ENCODE results near the gene WNT7B.

Gene WNT7B

GRCh38 chr22:45917700-45918458, 59.1 kb downstream of the WNT7B start:
- Histone ChIP-seq H4K91ac (ENCODE audit: low read length) (no peak overlapping the region), H3K4me3 (ENCODE audit: insufficient read depth in 1 of 2, low read depth in 1 of 2, low read length in 2 of 2) (no peak overlapping the region), H3K36me3 (ENCODE audit: control insufficient read depth in 1 of 2, insufficient read depth in 2 of 2, low read depth in 1 of 2, low read length in 2 of 2) (peaks cover 0 to 31% of the 10 kb centered on the region in 2 experiments), H4K8ac (ENCODE audit: low read length) (no peak overlapping the region), H2AFZ (ENCODE audit: low read depth, low read length) (no peak overlapping the region), H3K23ac (ENCODE audit: low read length in 2 of 2) (no peak overlapping the region), H2BK120ac (ENCODE audit: low read depth, low read length) (no peak overlapping the region), H3K9me3 (ENCODE audit: control insufficient read depth, low read length) (peaks cover 13% of the 10 kb centered on the region), H3K4ac (ENCODE audit: low read depth in 1 of 2, low read length in 2 of 2) (no peak overlapping the region), H3K4me1 (ENCODE audit: control insufficient read depth, insufficient read depth, low read depth, low read length) (peaks cover 39% of the 10 kb centered on the region), H2AK5ac (ENCODE audit: low read length, severe bottlenecking) (no peak overlapping the region), H3K4me2 (ENCODE audit: low read length, poor library complexity, severe bottlenecking) (no peak overlapping the region), H3K9ac (ENCODE audit: low read length) (no peak overlapping the region), H3K18ac (ENCODE audit: low read depth in 1 of 2, low read length in 2 of 2) (no peak overlapping the region), H3K79me1 (replicated peaks; ENCODE audit: low read length, poor library complexity, severe bottlenecking) (peaks cover 12% of the 10 kb centered on the region), H2BK5ac (ENCODE audit: low read depth, low read length, poor library complexity, severe bottlenecking) (no peak overlapping the region), H2BK15ac (ENCODE audit: low read depth, poor library complexity, severe bottlenecking) (no peak overlapping the region), H3K14ac (ENCODE audit: low read length in 2 of 2) (no peak overlapping the region), H2BK12ac (ENCODE audit: low read length in 2 of 2) (no peak overlapping the region), H3K27me3 (ENCODE audit: control insufficient read depth in 1 of 2, insufficient read depth in 1 of 2, low read length in 2 of 2) (peaks cover 21 to 68% of the 10 kb centered on the region in 2 experiments), H3K27ac (ENCODE audit: low read length, poor library complexity, severe bottlenecking) (no peak overlapping the region)
- 79% methylated on average over 12 of the region's 14 CpGs for WGBS
- DNase-seq = no peak

DNA sequence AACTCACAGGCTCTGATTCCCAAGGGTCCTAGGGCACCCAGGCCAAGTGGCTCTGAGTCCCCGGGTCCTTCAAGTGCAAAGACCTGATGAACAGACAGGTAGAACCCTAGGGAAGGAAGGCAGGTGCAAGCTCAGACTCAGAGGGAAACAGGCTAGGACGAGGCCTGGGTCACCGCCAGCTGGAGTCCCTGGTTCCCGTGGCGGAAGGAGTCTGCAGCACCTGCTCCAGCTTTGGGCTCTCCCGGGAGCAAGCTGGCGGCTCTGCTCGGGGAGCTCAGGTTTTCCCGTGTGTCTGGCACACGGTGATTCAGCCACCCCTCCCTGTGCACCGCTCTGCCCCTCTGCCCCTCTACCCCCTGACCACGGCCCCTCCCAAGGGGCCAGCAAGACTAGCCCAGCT, 59.8 kb downstream of the WNT7B start:
- Histone ChIP-seq H3K36me3 (ENCODE audit: control insufficient read depth in 1 of 2, insufficient read depth in 2 of 2, low read depth in 1 of 2, low read length in 2 of 2) (peaks cover 0 to 24% of the 10 kb centered on the region in 2 experiments), H3K18ac (ENCODE audit: low read depth in 1 of 2, low read length in 2 of 2) (no peak overlapping the region), H3K4me1 (ENCODE audit: control insufficient read depth, insufficient read depth, low read depth, low read length) (peaks cover 35% of the 10 kb centered on the region), H3K9me3 (ENCODE audit: control insufficient read depth, low read length) (peaks cover 13% of the 10 kb centered on the region), H3K27me3 (ENCODE audit: control insufficient read depth in 1 of 2, insufficient read depth in 1 of 2, low read length in 2 of 2) (peaks cover 23 to 71% of the 10 kb centered on the region in 2 experiments), H2AFZ (ENCODE audit: low read depth, low read length) (no peak overlapping the region), H3K14ac (ENCODE audit: low read length in 2 of 2) (no peak overlapping the region), H3K9ac (ENCODE audit: low read length) (no peak overlapping the region), H2BK120ac (ENCODE audit: low read depth, low read length) (no peak overlapping the region), H3K27ac (ENCODE audit: low read length, poor library complexity, severe bottlenecking) (no peak overlapping the region), H4K8ac (ENCODE audit: low read length) (no peak overlapping the region), H2BK12ac (ENCODE audit: low read length in 2 of 2) (no peak overlapping the region), H3K4me3 (ENCODE audit: insufficient read depth in 1 of 2, low read depth in 1 of 2, low read length in 2 of 2) (no peak overlapping the region), H2AK5ac (ENCODE audit: low read length, severe bottlenecking) (no peak overlapping the region), H3K4me2 (ENCODE audit: low read length, poor library complexity, severe bottlenecking) (no peak overlapping the region), H3K4ac (ENCODE audit: low read depth in 1 of 2, low read length in 2 of 2) (no peak overlapping the region), H4K91ac (ENCODE audit: low read length) (no peak overlapping the region), H2BK5ac (ENCODE audit: low read depth, low read length, poor library complexity, severe bottlenecking) (no peak overlapping the region), H3K23ac (ENCODE audit: low read length in 2 of 2) (no peak overlapping the region), H3K79me1 (replicated peaks; ENCODE audit: low read length, poor library complexity, severe bottlenecking) (peaks cover 12% of the 10 kb centered on the region), H2BK15ac (ENCODE audit: low read depth, poor library complexity, severe bottlenecking) (no peak overlapping the region)
- 88% methylated on average over 12 of the region's 12 CpGs for WGBS
- no peak for DNase-seq

- peaks cover 28 to 76% of the 10 kb centered on the region in 2 experiments for H3K27me3 ChIP-seq (ENCODE audit: control insufficient read depth in 1 of 2, insufficient read depth in 1 of 2, low read length in 2 of 2)
- H3K9me3 ChIP-seq (ENCODE audit: control insufficient read depth, low read length) = peaks cover 13% of the 10 kb centered on the region
- no peak overlapping the region for H2AK5ac ChIP-seq (ENCODE audit: low read length, severe bottlenecking)
- 69% methylated on average over 7 of the region's 7 CpGs for WGBS
- H3K4me1 ChIP-seq (ENCODE audit: control insufficient read depth, insufficient read depth, low read depth, low read length) = peaks cover 38% of the 10 kb centered on the region
- no peak overlapping the region for H3K23ac ChIP-seq (ENCODE audit: low read length in 2 of 2)
- no peak overlapping the region for H3K4ac ChIP-seq (ENCODE audit: low read depth in 1 of 2, low read length in 2 of 2)
- peaks cover 0 to 19% of the 10 kb centered on the region in 2 experiments for H3K36me3 ChIP-seq (ENCODE audit: control insufficient read depth in 1 of 2, insufficient read depth in 2 of 2, low read depth in 1 of 2, low read length in 2 of 2)
- no peak for DNase-seq
- H3K79me1 ChIP-seq (replicated peaks; ENCODE audit: low read length, poor library complexity, severe bottlenecking) = peaks cover 10% of the 10 kb centered on the region
- H3K18ac ChIP-seq (ENCODE audit: low read depth in 1 of 2, low read length in 2 of 2) = no peak overlapping the region
- H3K14ac ChIP-seq (ENCODE audit: low read length in 2 of 2) = no peak overlapping the region
- H3K4me3 ChIP-seq (ENCODE audit: insufficient read depth in 1 of 2, low read depth in 1 of 2, low read length in 2 of 2) = no peak overlapping the region
- H2BK12ac ChIP-seq (ENCODE audit: low read length in 2 of 2) = no peak overlapping the region
- no peak overlapping the region for H3K9ac ChIP-seq (ENCODE audit: low read length)
- H2AFZ ChIP-seq (ENCODE audit: low read depth, low read length) = no peak overlapping the region
- H2BK15ac ChIP-seq (ENCODE audit: low read depth, poor library complexity, severe bottlenecking) = no peak overlapping the region
- no peak overlapping the region for H3K27ac ChIP-seq (ENCODE audit: low read length, poor library complexity, severe bottlenecking)
- no peak overlapping the region for H3K4me2 ChIP-seq (ENCODE audit: low read length, poor library complexity, severe bottlenecking)
- H2BK120ac ChIP-seq (ENCODE audit: low read depth, low read length) = no peak overlapping the region
- no peak overlapping the region for H4K8ac ChIP-seq (ENCODE audit: low read length)
- no peak overlapping the region for H4K91ac ChIP-seq (ENCODE audit: low read length)
- H2BK5ac ChIP-seq (ENCODE audit: low read depth, low read length, poor library complexity, severe bottlenecking) = no peak overlapping the region
These were observed 60.4 kb downstream of the WNT7B start for GRCh38 chr22:45916515-45916914.

GRCh38 chr22:45915841-45916240, 61.1 kb downstream of the WNT7B start:
- Histone ChIP-seq H2AFZ (ENCODE audit: low read depth, low read length) (no peak overlapping the region), H2BK12ac (ENCODE audit: low read length in 2 of 2) (no peak overlapping the region), H4K8ac (ENCODE audit: low read length) (no peak overlapping the region), H3K18ac (ENCODE audit: low read depth in 1 of 2, low read length in 2 of 2) (no peak overlapping the region), H3K4me1 (ENCODE audit: control insufficient read depth, insufficient read depth, low read depth, low read length) (peaks cover 38% of the 10 kb centered on the region), H3K36me3 (ENCODE audit: control insufficient read depth in 1 of 2, insufficient read depth in 2 of 2, low read depth in 1 of 2, low read length in 2 of 2) (peaks cover 0 to 12% of the 10 kb centered on the region in 2 experiments), H2BK15ac (ENCODE audit: low read depth, poor library complexity, severe bottlenecking) (no peak overlapping the region), H3K9me3 (ENCODE audit: control insufficient read depth, low read length) (peaks cover 13% of the 10 kb centered on the region), H3K9ac (ENCODE audit: low read length) (no peak overlapping the region), H2BK5ac (ENCODE audit: low read depth, low read length, poor library complexity, severe bottlenecking) (no peak overlapping the region), H3K4me3 (ENCODE audit: insufficient read depth in 1 of 2, low read depth in 1 of 2, low read length in 2 of 2) (no peak overlapping the region), H3K23ac (ENCODE audit: low read length in 2 of 2) (no peak overlapping the region), H3K27me3 (ENCODE audit: control insufficient read depth in 1 of 2, insufficient read depth in 1 of 2, low read length in 2 of 2) (peaks cover 31 to 76% of the 10 kb centered on the region in 2 experiments), H2AK5ac (ENCODE audit: low read length, severe bottlenecking) (no peak overlapping the region), H3K4ac (ENCODE audit: low read depth in 1 of 2, low read length in 2 of 2) (no peak overlapping the region), H2BK120ac (ENCODE audit: low read depth, low read length) (no peak overlapping the region), H3K27ac (ENCODE audit: low read length, poor library complexity, severe bottlenecking) (no peak overlapping the region), H3K4me2 (ENCODE audit: low read length, poor library complexity, severe bottlenecking) (no peak overlapping the region), H4K91ac (ENCODE audit: low read length) (no peak overlapping the region), H3K79me1 (replicated peaks; ENCODE audit: low read length, poor library complexity, severe bottlenecking) (peaks cover 3% of the 10 kb centered on the region), H3K14ac (ENCODE audit: low read length in 2 of 2) (no peak overlapping the region)
- 83% methylated on average over 13 of the region's 16 CpGs for WGBS
- no peak for DNase-seq
